Measurements from ENCODE around the gene COL16A1.
A peak's percentile ranks its signal among the peaks of the same experiment; 100 is the strongest.
"Not testable (repeated sequence)": the region's sequence is repeated elsewhere in the genome, so short reads cannot be mapped to it uniquely, and the experiment has no call there.

Gene COL16A1

GRCh38 chr1:31732751-31733289 is 29.0 kb upstream of the COL16A1 start:
- no peak for DNase-seq (ENCODE audit: low read depth in 2 of 2)

DNA sequence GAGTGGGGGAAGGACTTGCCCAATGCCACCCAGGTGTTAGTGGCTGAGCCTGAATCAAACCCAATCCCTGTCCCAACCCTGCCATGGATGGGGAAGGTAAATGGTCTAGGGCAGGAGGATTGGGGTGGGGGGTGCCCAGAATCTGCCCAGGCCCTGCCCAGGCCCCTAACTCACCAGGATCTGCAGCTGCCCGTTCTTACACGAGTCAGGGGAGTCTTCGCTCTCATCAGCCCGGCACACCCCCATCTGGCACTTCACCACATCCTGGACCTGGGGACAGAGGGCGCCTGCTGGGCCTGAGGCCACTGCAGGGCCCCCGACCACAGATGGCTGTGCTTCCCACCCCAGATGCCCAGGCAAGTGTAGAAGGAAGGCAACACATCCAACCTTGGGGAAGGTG is 28.5 kb upstream of the COL16A1 start:
- DNase-seq (ENCODE audit: low read depth in 2 of 2) = no peak

- DNase-seq (ENCODE audit: low read depth in 2 of 2) = no peak
These were observed 27.3 kb upstream of the COL16A1 start for GRCh38 chr1:31731049-31731565.

DNA sequence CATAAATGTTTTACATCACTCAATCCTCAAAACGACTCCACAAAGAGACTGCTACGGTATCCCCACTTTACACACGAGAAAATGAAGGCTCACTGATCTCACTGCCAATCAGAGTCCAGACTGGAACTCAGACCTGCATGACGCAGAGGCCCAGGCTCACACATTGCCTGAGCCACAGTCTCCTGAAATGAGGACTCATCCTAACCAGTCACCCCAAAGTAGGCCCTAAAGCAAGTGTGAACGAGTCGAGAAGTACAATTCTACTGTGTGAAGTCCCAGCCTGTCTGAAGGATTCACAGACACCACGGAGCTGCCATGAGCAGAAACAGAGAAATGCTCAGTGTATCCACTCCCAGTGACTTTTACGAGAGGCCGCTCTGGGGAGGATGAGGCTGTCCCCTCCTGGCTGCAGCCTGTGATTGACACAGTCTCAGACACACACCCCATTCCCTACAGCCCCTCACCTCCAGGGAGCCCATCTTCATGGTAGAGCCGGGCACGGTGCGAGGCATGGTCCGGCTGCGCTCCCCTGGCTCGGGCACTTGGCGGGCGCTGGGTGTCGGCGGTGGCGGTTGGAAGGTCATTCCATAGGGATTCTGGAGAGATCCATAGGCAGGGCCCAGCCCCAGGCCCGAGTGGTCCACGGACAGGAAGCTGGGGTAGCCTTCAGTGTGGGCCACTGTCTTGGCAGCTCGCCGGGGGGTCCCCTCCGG is 26.7 kb upstream of the COL16A1 start:
- no peak for DNase-seq (ENCODE audit: low read depth in 2 of 2)

- DNase-seq (ENCODE audit: low read depth in 2 of 2) = no peak
These were observed 24.0 kb upstream of the COL16A1 start for GRCh38 chr1:31727849-31728248.

GRCh38 chr1:31727195-31727594 is 23.4 kb upstream of the COL16A1 start:
- no peak for DNase-seq (ENCODE audit: low read depth in 2 of 2)

DNA sequence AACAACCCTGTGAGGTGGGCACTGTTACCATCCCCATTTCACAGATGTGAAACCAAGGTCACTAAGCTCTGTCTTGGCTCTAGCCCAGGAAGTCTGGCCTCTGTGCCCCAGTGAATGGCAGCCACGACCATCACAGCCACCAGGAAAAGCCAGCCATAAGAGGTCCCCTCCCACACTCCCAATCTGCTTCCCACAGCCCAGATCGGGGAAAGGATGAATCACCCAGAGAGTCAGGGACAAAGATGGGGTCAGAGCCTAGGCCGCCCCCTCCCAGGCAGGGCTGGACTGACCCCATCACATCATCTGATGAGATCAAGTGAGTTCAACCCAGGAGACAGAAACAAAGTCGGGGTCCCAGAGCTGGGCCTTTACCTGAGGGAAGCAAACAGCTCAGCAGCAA is 22.9 kb upstream of the COL16A1 start:
- DNase-seq (ENCODE audit: low read depth in 2 of 2) = no peak

DNA sequence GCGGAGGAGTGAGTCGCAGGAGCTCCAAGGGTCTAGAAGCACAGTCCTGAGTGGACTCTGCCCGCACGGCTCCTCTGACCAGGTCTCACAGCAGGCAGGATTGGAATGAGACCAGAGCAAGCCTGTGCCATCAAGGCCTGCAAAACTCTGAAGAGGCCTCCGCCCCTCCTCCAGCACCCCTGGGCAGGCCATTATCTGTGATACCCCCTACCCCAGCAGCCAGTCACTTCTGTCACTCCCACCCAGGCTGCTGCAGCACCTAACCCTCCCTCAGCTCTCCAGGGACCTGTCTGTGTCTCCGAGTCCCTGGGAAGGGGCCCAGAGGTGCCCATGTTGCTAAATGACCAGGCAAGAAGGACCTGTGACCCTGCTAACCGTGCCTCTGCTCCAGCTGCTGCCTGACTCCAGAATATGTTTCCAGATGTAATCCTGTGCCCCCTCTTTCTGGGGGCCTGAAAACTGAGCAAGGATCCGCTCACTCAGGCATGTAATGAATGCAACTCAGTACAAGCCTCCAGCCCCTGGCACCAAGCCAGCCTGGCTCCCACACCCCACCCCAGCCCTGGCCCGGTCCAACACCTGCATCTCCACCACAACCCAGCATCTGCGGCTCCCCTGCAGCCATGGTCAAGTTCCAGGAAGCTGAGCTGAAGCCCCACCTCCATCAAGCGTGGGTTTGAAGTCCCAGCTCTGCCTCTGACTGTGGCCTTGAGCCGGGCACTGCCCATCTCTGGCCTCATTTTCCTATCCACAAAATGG is 22.1 kb upstream of the COL16A1 start:
- DNase-seq (ENCODE audit: low read depth in 2 of 2) = no peak

DNA sequence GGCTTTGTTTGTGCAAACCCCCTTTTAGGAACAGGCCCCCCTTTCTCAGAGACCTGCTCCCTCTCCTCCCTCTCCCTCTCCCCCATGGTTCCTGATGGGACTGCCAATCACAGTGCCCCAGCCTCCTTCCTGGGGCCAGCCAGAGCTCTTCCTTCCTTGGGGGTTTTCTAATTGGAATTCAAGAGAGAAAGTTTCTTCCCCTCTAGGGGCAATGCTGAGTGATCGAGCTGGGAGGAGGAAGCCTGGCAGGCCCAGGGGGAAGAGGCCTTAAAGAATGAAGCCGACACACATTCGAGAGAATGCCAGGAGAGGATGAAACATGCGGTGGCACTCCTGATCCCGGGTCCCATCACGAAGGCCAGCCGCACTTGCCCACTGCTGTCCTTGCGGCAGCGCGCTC is 21.3 kb upstream of the COL16A1 start:
- no peak for DNase-seq (ENCODE audit: low read depth in 2 of 2)

DNA sequence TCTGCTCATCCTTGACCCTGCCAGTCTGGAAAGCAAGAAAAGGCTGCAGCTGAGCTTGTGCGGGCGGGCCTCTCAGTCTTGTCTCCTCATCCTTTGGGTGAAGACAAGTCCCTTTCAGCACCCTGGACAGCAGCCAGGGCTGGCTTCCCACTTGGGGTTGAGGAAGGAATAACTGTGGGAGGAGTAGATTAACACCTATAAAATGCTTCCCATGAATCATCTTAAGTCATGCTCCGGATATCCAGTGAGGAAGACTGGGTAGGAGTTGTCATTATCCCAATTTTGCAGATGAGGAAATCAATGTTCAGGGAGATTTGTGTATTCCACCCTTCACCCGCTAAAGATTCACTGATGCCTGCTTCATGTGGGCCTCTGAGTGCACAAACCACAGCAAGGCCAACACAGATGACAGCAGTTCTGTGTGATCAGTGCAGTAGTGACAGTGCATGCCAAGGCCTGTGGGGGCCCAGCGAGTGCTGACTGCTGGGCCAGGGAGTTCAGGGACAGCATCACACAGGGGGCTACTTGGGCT is 20.1 kb upstream of the COL16A1 start:
- no peak for DNase-seq (ENCODE audit: low read depth in 2 of 2)

DNA sequence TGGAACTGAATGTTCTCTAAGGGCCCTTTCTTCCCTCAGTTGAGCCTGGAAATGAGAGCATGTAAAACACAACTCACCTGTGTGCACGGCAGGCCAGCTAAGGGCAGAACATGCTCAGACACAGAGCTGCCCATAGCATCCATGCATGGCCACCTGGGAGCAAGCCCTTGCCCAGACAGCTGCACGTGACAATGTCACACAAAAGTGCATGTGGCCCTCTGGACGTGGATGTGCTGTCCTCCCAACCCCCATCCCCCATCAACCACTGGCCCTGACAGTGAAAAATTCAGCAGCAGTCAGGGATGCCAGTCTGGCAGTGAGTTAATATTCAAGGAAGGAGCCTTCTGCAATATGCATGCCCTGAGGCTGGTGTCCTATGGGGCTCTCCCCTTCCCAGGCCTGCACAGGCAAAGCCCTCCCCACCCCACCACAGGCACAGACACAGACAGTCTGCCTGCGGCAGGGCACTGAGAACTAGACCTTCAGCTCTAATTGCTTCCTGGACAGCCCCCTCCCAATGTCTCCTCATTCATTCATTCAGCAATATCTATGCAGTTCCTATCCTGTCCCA is 14.6 kb upstream of the COL16A1 start:
- no peak for DNase-seq (ENCODE audit: low read depth in 2 of 2)

GRCh38 chr1:31717341-31717740 is 13.5 kb upstream of the COL16A1 start:
- DNase-seq (ENCODE audit: low read depth in 2 of 2) = no peak

- DNase-seq (ENCODE audit: low read depth in 2 of 2) = no peak
These were observed 12.0 kb upstream of the COL16A1 start for GRCh38 chr1:31715873-31716220.

DNA sequence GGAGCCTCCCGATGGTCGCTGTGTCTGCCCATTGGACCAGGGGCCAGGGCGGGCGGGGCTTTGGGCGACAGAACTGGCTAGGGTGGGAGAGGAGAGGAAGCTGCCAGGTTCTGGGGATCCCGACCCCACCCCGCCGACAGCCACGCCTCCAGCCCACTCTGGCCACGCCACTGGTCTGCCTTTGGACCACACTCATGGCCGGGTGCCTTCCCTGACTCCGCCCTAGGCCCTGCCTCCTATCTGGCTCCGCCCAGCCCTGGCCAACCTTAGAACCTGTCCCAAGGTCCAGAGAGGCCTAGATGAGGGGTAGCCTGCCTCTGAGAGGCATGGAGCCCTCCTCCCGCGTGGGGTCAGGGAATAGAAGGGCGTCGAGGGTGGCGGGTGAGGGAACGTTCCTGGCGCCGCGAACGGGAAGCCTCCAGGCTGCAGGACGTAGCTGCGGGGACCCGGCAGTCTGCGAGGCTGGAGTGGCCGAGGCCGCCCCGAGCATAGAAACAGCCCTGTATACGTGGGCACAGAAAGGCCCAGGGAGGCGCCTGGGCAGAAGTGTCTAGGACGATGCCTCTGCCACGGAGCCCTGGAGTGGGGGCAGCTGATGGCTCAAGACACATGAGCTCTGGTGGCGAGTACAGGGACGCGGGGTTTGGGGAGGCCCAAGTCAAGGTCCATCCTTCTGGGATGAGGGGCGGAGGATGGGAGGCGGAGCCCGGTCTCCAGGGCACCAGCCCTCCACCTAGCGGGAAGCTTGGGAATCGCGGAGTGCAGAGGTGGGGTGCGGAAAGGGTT is 11.5 kb upstream of the COL16A1 start:
- peak in 1 of 2 donors; percentile 39 for DNase-seq (ENCODE audit: low read depth in 2 of 2)

- DNase-seq (ENCODE audit: low read depth in 2 of 2) = peak in 1 of 2 donors; percentile 25
These were observed 10.7 kb upstream of the COL16A1 start for GRCh38 chr1:31714442-31715086.

- DNase-seq (ENCODE audit: low read depth in 2 of 2) = no peak
These were observed 8.8 kb upstream of the COL16A1 start for GRCh38 chr1:31712630-31713029.

DNA sequence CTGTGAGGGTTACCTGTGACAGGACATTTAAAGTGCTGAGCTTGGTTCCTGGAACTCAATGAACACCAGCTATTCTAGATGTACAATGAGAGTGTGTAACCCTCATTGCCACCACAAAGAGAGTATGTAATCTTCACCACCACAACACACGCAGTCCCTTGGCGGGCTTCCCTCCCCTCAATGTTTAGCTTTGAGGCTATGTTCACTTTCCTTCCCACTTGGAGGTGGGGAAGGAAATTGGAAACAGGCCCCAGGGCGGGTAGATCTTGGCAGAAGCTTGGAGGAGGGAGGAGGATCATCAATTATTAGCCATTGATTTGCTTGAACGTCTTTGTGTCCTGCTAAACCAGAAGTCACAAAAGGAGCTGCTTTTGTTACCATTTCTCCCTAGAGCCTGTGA is 8.3 kb upstream of the COL16A1 start:
- DNase-seq (ENCODE audit: low read depth in 2 of 2) = no peak

GRCh38 chr1:31708324-31708723 is 4.5 kb upstream of the COL16A1 start:
- no peak for DNase-seq (ENCODE audit: low read depth in 2 of 2)

DNA sequence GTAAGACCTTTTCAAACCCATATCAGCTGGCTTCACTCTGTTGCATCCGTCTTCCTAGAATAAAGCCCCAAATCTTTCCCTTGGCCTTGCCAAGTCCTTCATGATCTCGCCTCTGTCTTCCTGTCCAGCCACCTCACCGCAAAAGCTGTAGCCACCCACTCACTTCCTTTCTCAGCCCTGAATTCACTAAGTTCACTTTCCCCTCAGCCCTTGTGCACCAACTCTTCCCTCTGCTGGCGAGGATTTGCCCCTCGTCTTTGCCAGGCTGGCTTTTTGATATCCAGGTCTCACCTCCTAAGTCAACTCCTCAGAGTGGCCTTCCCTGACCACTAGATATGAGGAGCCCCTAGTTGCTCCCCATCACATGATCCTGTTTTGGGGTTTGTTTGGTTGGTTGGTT is 3.9 kb upstream of the COL16A1 start:
- DNase-seq (ENCODE audit: low read depth in 2 of 2) = no peak

GRCh38 chr1:31707059-31707600 is 3.3 kb upstream of the COL16A1 start:
- not testable (repeated sequence) for DNase-seq (ENCODE audit: low read depth in 2 of 2)
